UCSD-AML1 (cell line): ENCODE measurements around the gene DDC.
A peak's percentile ranks its signal among the peaks of the same experiment; 100 is the strongest.

ENCODE experiments used
- DNase-seq: peaks from one replicate; lab custom pipeline; 2025; ENCODE audit not compliant: unreplicated experiment; lab: John Stamatoyannopoulos, UW

The DDC gene

GRCh38 chr7:50418526-50419290 is 146.5 kb downstream of the DDC start:
- DNase-seq = no peak

GRCh38 chr7:50418086-50418515 is 147.1 kb downstream of the DDC start:
- peak; percentile 65 for DNase-seq

DNA sequence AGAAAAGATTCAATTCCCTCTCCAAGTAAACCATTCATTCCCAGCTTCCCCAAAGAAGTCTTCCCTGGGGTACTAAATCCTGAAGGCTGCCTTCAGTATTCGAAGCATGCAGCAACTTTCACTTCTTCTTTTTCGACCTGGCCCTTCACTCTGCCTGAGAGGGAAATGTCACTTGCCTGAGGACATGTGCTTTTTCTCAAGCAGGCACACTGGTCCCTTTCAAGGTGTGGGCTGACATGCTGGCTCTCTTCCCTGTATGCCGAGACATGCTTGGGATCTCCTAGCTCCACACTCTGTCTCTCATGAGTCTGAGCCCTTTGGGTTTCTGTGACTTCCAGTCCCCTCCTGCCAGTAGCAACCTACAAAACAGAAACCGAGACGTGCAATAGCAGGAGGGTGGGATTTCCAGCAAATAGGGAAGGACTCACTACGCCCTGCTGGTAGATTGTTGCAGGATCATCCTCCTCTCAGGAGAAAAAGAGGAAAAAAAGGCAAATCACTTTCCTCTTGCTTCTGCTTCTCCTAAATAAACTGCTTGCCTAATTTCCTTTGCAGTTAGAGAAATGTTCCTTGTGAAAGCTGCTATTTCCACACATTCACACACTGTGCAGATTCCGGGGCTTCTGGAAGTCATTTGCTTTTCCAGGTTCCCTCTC is 148.6 kb downstream of the DDC start:
- DNase-seq = peak; percentile 21

DNA sequence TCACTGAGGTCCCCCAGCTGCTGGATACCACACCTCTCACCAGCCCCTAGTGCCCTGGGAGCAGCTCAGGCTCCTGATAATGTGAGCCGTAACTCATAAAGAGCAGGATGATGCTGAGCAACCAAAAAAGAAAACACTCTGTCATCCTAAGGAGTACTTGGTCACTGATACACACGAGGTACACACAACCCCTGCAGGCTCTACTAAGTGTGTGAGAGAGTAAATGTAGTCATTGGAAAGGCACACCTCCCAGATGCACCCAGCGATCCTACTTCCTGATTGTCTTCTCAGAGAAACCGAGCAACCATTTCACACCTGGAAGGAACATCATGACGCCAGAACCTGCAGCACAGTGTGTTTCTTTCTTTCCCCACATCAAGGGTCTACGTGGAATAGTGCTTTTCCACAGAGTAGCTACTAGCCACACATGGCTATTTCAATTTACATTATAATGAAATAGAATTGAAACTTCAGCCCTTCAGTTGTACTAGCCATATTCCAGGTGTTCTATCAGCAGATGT is 149.3 kb downstream of the DDC start:
- DNase-seq = no peak

DNA sequence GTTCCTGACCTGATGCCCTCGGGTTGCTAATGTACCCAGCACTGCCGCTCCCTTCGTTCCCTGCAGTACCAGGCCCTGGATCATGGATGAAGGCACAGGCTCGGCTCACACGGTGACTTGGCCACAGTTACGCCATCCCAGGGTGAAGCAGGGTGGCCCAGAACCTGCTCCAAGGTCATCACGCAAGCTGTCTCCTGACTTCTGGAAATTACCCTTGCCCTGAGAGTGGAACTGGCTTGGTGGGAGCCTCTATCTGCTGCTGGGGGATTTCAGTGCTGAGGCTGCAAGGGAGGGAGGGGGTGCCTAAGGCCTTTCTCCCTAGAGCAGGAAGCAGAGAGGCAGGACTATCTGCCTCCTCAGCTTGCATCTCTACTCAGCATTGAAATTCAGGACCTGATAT is 151.6 kb downstream of the DDC start:
- no peak for DNase-seq

- no peak for DNase-seq
Measured at GRCh38 chr7:50412973-50413372, 152.2 kb downstream of the DDC start.

GRCh38 chr7:50411332-50411731 is 153.9 kb downstream of the DDC start:
- DNase-seq = no peak

GRCh38 chr7:50409856-50410745 is 155.1 kb downstream of the DDC start:
- no peak for DNase-seq
